ENCODE measurements around the gene KCNK10. TPM values are rescaled to one million over a fixed set of nuclear protein-coding genes. Genes with fewer than 3 reads are reported as not detected.

KCNK10 gene
- total and polyA plus RNA-seq, 10 of the 15 experiments (the other 5 are each of a cell fraction or from before 2014, with no cell fraction given), result 0.01 to 0.06 (median 0.02) TPM; not detected in 7

GRCh38 chr14:88233915-88234314 lies 89.2 kb downstream of the KCNK10 start (continued):
- no peak for TF ChIP-seq TCF12 (IDR thresholded peaks at IDR 0.05; ENCODE audit: low read depth, low read length)
- no peak for TF ChIP-seq FOXK2 (IDR thresholded peaks at IDR 0.05)
- TF ChIP-seq POLR2A (IDR thresholded peaks at IDR 0.05; ENCODE audit: low read depth, low read length), result no peak
- TF ChIP-seq CTCF (IDR thresholded peaks at IDR 0.05 in 2 of 3, conservative IDR thresholded peaks at IDR 0.05 in 1 of 3; ENCODE audit: control insufficient read depth in 2 of 3, extremely low read depth in 1 of 3, insufficient read depth in 1 of 3, low read depth in 3 of 3, low read length in 3 of 3), result peak; percentile 40 to 52 (median 48); a peak in 4 of 6 replicates
- no peak for TF ChIP-seq ZNF217 (IDR thresholded peaks at IDR 0.05)

DNA sequence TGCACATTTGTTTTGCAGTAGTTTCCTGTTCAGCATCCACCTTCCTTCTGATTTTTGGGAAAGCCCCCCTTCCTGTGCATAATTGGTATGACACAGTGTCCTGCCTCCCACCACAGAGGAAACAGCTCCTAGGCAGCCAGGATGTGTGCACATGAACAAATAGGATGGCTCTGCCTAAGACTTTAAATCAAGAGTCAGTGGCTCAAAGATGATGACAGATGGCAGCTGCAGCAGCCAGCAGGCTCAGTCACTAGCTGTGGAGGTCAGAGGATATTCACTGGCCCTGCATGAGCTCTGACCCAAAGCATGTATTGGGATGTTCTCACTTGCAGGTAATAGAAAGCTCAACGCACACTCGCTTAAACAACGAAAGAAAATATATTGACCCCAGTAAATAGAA lies 90.3 kb downstream of the KCNK10 start:
- no peak overlapping the region for H2AFZ ChIP-seq (ENCODE audit: control insufficient read depth, low read depth, low read length)
- no peaks in the 10 kb centered on the region for H3K36me3 ChIP-seq (ENCODE audit: control insufficient read depth in 2 of 2, insufficient read depth in 2 of 2, low read length in 1 of 2)
- no TSS peak for BruUV-seq (replicated peaks)
- intact Hi-C loops (cut with micrococcal nuclease; ENCODE audit: unreplicated experiment), result no loop called here
- H3K4me1 ChIP-seq (ENCODE audit: control insufficient read depth, insufficient read depth, low read length), result no peaks in the 10 kb centered on the region
- H3K27ac ChIP-seq (ENCODE audit: control insufficient read depth, insufficient read depth), result no peak overlapping the region
- no peak for DNase-seq (ENCODE audit: low read depth, low spot score)
- no peak for ATAC-seq
- in situ Hi-C loops (cut with MboI), result loop anchor here (10.0 kb wide), 1 partner anchor 288 kb away; no protein-coding TSS in a partner anchor
- SMC1A ChIA-PET (ENCODE audit: uncharacterized antibody, unreplicated experiment), result interaction anchor here (4.3 kb wide), 1 partner anchor 43 kb away, joined by 23 read pairs; no protein-coding TSS in a partner anchor
- 94% methylated on average over 3 of the region's 3 CpGs for WGBS (ENCODE audit: insufficient coverage, insufficient replicate concordance, low lambda C conversion rate, missing lambda C conversion rate)
- H3K9ac ChIP-seq (ENCODE audit: control insufficient read depth, insufficient read depth, low read length), result no peak overlapping the region
- RAD21 ChIA-PET (ENCODE audit: unreplicated experiment), result interaction anchor here (1.5 to 3.4 kb wide), 2 partner anchors 219 to 287 kb away, joined by 5 to 12 read pairs; no protein-coding TSS in a partner anchor
- no peaks in the 10 kb centered on the region for H4K20me1 ChIP-seq (ENCODE audit: control insufficient read depth, insufficient read depth)
- no peaks in the 10 kb centered on the region for H3K9me3 ChIP-seq (replicated peaks; ENCODE audit: control insufficient read depth, insufficient read depth, low read length)
- no peaks in the 10 kb centered on the region for H3K79me2 ChIP-seq (ENCODE audit: control insufficient read depth, insufficient read depth, low read length)
- FAIRE-seq, result no peak
- no peak overlapping the region for H3K4me2 ChIP-seq (ENCODE audit: control insufficient read depth, insufficient read depth)
- CTCF ChIA-PET, result interaction anchor here (0.7 to 6.7 kb wide), 4 partner anchors 16 to 287 kb away, joined by 3 to 48 read pairs (median 26); no protein-coding TSS in a partner anchor
- POLR2A ChIA-PET, result no interaction called here
- H3K4me3 ChIP-seq, result no peak overlapping the region
- no peaks in the 10 kb centered on the region for H3K27me3 ChIP-seq (replicated peaks in 1 of 2; ENCODE audit: control insufficient read depth in 2 of 2, insufficient read depth in 2 of 2, low read length in 1 of 2)
- TF ChIP-seq CREM (IDR thresholded peaks at IDR 0.05; ENCODE audit: low read depth) (no peak), ZNF217 (IDR thresholded peaks at IDR 0.05) (no peak), ZNF687 (IDR thresholded peaks at IDR 0.05) (no peak), NR2F1 (conservative IDR thresholded peaks at IDR 0.05) (no peak), MTA3 (IDR thresholded peaks at IDR 0.05; ENCODE audit: borderline replicate concordance, low read length) (no peak), TCF7 (IDR thresholded peaks at IDR 0.05; ENCODE audit: borderline replicate concordance) (no peak), MYB (IDR thresholded peaks at IDR 0.05; ENCODE audit: borderline replicate concordance, low read depth, low read length) (no peak), CHD2 (IDR thresholded peaks at IDR 0.05; ENCODE audit: borderline replicate concordance, low read depth, low read length) (no peak), ETV6 (conservative IDR thresholded peaks at IDR 0.05 in 1 of 2, IDR thresholded peaks at IDR 0.05 in 1 of 2; ENCODE audit: borderline replicate concordance in 1 of 2, low read depth in 1 of 2) (no peak), PAX8 (IDR thresholded peaks at IDR 0.05) (no peak), STAT3 (IDR thresholded peaks at IDR 0.05; ENCODE audit: low read depth, low read length) (no peak), TCF12 (IDR thresholded peaks at IDR 0.05; ENCODE audit: low read depth, low read length) (no peak), CHD1 (IDR thresholded peaks at IDR 0.05; ENCODE audit: low read depth, low read length) (no peak)
- TF ChIP-seq, protein P1, sequence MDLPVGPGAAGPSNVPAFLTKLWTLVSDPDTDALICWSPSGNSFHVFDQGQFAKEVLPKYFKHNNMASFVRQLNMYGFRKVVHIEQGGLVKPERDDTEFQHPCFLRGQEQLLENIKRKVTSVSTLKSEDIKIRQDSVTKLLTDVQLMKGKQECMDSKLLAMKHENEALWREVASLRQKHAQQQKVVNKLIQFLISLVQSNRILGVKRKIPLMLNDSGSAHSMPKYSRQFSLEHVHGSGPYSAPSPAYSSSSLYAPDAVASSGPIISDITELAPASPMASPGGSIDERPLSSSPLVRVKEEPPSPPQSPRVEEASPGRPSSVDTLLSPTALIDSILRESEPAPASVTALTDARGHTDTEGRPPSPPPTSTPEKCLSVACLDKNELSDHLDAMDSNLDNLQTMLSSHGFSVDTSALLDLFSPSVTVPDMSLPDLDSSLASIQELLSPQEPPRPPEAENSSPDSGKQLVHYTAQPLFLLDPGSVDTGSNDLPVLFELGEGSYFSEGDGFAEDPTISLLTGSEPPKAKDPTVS (IDR thresholded peaks at IDR 0.05; ENCODE audit: low read depth, low read length), result no peak
